GM11168 (cell line): ENCODE measurements around the gene SRSF8.

Experiments
- in situ Hi-C: fragments of 300-500 bp; cut with MboI; formaldehyde crosslinking; loops from one replicate; pipeline ENCODE4 v1.12.0; 2022; ENCODE audit warnings: low sequenced_read_pairs; ENCODE audit not compliant: unreplicated experiment

The SRSF8 gene

GRCh38 chr11:95067841-95068219, 1.1 kb downstream of the SRSF8 start:
- in situ Hi-C loops = no loop called here

GRCh38 chr11:95068549-95068948, 1.8 kb downstream of the SRSF8 start:
- in situ Hi-C loops = no loop called here

- in situ Hi-C loops = no loop called here
Measured at GRCh38 chr11:95070471-95070870, 3.8 kb downstream of the SRSF8 start.

- in situ Hi-C loops = no loop called here
Measured at GRCh38 chr11:95072948-95073347, 6.2 kb downstream of the SRSF8 start.

GRCh38 chr11:95074792-95075563, 8.3 kb downstream of the SRSF8 start:
- in situ Hi-C loops = loop anchor here (25.0 kb wide), 1 partner anchor 588 kb away; the partner anchor contains the start of genes ANKRD49 and MRE11

GRCh38 chr11:95076416-95076815, 9.7 kb downstream of the SRSF8 start:
- in situ Hi-C loops = loop anchor here (25.0 kb wide), 1 partner anchor 589 kb away; the partner anchor contains the start of genes ANKRD49 and MRE11

GRCh38 chr11:95076981-95077380, 10.3 kb downstream of the SRSF8 start:
- in situ Hi-C loops = loop anchor here (25.0 kb wide), 1 partner anchor 590 kb away; the partner anchor contains the start of genes ANKRD49 and MRE11

- in situ Hi-C loops = loop anchor here (25.0 kb wide), 1 partner anchor 591 kb away; the partner anchor contains the start of genes ANKRD49 and MRE11
Measured at GRCh38 chr11:95078526-95078925, 11.8 kb downstream of the SRSF8 start.

- in situ Hi-C loops = loop anchor here (25.0 kb wide), 1 partner anchor 594 kb away; the partner anchor contains the start of genes ANKRD49 and MRE11
Measured at GRCh38 chr11:95081010-95081409, 14.3 kb downstream of the SRSF8 start.

- in situ Hi-C loops = loop anchor here (25.0 kb wide), 1 partner anchor 594 kb away; the partner anchor contains the start of genes ANKRD49 and MRE11
Measured at GRCh38 chr11:95081412-95081811, 14.7 kb downstream of the SRSF8 start.

- in situ Hi-C loops = loop anchor here (25.0 kb wide), 1 partner anchor 595 kb away; the partner anchor contains the start of genes ANKRD49 and MRE11
Measured at GRCh38 chr11:95082576-95083001, 15.9 kb downstream of the SRSF8 start.

- in situ Hi-C loops = loop anchor here (25.0 kb wide), 1 partner anchor 597 kb away; the partner anchor contains the start of genes ANKRD49 and MRE11
Measured at GRCh38 chr11:95084509-95084908, 17.8 kb downstream of the SRSF8 start.

- in situ Hi-C loops = loop anchor here (25.0 kb wide), 1 partner anchor 598 kb away; the partner anchor contains the start of genes ANKRD49 and MRE11
Measured at GRCh38 chr11:95085117-95085816, 18.5 kb downstream of the SRSF8 start.

- in situ Hi-C loops = loop anchor here (25.0 kb wide), 1 partner anchor 599 kb away; the partner anchor contains the start of genes ANKRD49 and MRE11
Measured at GRCh38 chr11:95086151-95086550, 19.4 kb downstream of the SRSF8 start.

- in situ Hi-C loops = loop anchor here (25.0 kb wide), 1 partner anchor 600 kb away; the partner anchor contains the start of genes ANKRD49 and MRE11
Measured at GRCh38 chr11:95086836-95087570, 20.3 kb downstream of the SRSF8 start.

GRCh38 chr11:95088946-95089619, 22.4 kb downstream of the SRSF8 start:
- in situ Hi-C loops = loop anchor here (25.0 kb wide), 1 partner anchor 602 kb away; the partner anchor contains the start of genes ANKRD49 and MRE11

- in situ Hi-C loops = loop anchor here (25.0 kb wide), 1 partner anchor 603 kb away; the partner anchor contains the start of genes ANKRD49 and MRE11
Measured at GRCh38 chr11:95089620-95090542, 23.2 kb downstream of the SRSF8 start, which contains the start of gene ENDOD1. ENDOD1 (plus strand) TSS chr11:95089846; CDS start chr11:95089928, 82 bp downstream.

GRCh38 chr11:95091663-95092180, 25.0 kb downstream of the SRSF8 start:
- in situ Hi-C loops = loop anchor here (25.0 kb wide), 1 partner anchor 604 kb away; the partner anchor contains the start of genes ANKRD49 and MRE11
